GM15510 (cell line): ENCODE measurements around the gene NAA20.

Experiments
- POLR2A ChIP-seq: IDR thresholded peaks from 3 replicates; pipeline ENCODE4 v1.6.1; 2011; ENCODE audit warnings: borderline replicate concordance; ENCODE audit not compliant: insufficient read length; ENCODE audit errors: extremely low read depth

Gene NAA20

DNA sequence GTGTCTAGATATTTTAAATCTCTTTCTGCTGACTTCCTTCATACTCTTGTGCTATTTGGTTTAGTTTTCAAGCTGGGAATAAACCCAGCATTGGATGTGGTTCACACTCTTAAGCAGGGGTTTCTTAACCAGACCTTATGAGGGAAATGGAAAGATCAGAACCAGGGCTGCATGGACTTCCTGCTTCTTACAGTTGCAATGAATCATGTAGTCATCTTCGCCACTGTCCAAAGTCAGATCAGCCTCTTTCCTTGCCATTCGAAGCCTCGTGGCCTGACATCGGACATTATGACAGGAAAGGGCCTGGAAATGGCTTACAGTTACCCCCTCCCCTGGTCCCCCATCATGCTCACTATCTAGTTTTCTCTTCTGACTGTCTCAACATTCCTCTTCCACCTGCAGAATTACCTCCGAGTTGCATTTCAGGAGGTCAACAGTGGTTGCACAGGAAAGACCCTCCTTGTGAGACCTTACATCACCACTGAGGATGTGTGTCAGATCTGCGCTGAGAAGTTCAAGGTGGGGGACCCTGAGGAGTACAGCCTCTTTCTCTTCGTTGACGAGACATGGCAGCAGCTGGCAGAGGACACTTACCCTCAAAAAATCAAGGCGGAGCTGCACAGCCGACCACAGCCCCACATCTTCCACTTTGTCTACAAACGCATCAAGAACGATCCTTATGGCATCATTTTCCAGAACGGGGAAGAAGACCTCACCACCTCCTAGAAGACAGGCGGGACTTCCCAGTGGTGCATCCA is 16.8 kb upstream of the NAA20 start:
- no peak for TF ChIP-seq POLR2A

DNA sequence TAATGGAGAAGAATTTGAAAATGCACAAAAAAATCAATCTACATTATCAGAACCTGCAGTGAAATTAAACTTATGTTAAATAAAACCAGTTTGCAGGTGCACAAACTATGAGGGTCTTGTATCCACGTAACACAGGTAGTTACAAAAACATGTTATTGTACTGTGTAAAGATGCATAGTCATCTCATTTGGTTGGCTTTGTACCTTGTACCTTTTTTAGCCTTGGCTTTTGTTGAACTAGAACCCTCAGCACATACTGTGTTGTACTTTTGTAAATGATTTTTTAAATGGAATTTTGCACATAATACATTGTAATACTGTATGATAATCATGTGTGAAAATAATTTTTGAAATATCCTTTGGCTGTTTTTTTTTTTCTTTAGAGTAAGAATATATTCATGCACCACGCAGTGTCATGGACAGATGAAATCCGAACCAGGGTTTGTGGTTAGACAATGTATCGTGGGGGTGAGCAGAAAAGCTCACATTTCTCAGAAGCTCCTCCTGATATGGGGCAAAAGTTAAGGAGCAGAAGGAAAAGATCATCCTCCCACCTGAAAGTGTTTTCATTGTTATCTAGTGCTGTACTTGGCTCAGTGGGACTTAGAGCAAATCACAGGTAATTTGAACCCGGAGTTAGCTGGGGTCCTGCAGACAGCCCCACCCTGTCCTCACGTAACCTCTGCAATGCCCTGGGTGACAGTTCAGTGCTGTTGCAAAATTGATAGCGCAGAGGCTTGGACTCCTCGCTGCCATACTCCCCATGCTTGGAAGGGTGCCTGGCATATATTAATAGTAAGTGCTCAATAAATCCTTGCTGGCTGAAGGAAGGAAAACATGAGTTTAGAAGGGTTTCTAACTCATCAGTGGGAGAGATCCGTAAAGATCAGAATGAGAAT is 14.8 kb upstream of the NAA20 start:
- TF ChIP-seq POLR2A, result no peak

DNA sequence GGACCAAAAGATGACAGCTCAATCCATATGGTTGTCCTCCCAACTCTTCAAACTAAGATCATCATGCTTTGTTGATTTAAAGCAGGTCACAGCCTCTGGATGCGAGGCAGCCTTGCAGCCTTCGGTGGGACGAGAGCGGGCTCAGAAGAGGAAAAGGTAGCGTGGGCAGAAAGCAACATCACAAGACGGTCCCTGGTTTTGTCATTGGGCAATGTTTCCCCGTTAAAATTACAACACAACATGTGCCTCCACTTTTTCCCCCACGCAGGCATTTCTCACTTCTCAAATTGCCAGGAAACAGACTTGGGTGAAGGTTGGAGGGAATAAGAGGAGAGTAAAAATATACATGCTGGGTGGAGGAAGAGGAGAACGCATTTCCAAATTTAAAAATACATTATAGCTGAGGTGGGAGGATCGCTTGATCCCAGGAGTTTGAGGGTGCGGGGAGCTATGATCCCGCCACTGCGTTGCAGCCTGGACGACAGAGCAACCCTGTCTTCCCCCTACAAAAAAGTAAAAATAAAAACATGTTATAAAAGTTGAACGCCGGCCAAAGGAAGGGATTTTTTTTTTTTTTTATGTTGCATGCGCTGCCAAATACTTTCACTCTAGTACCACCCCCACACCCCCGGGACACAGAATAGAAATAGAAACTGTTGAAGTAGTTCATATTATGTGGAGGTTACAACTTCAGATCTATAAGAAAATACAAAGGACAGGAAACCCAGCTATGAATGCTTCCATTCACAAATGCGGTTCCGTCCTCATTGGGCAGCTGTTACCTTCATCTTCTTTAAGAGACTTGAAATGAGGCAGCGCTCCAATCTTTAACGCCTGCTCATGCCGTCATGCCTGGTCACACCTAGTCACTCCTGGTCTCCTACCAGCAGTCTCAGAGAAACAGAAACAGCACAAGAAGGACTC is 13.9 kb upstream of the NAA20 start:
- TF ChIP-seq POLR2A, result no peak

DNA sequence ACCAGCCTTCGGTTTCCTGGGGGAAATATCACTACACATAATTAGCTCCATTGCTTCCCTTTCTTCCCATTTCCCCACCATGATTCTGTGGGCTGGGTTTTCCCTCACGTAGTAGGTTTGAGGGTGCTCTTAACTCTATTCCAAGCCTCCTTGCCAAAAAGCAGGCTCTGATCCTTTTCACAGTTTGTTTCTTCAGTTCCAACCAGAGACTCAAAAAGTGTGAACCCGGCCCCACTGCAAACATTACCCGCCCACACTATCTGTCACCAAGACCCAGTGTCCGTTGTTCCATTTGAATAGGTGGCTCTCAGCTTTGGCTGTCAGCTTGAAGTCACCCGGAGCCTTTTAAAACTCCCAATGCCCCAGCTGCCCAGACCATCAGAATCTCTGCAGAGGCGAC is 11.8 kb upstream of the NAA20 start:
- no peak for TF ChIP-seq POLR2A

DNA sequence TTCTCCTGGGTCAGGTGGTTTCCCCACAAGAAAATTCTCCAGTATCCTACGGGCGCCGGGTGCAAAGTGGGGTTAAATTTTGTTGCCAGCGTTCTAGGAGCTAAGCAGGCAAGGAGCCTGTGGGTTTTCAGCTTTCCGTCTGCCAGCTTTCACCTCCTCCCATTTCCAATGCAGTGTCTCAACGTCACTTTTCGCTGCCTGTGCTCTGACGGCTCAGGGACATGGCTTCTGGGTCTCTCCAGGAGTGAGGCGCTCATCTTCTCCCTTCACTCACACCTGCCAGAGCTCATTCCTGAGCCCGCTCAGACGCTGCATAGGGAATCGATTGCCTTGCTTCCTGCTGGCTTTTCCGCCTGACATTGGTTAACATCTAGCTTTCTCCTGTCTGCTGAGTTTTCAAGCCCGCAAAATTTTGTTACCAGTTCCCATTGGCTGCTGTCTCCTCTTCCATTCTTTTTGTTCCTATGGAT is 7.3 kb upstream of the NAA20 start:
- no peak for TF ChIP-seq POLR2A

DNA sequence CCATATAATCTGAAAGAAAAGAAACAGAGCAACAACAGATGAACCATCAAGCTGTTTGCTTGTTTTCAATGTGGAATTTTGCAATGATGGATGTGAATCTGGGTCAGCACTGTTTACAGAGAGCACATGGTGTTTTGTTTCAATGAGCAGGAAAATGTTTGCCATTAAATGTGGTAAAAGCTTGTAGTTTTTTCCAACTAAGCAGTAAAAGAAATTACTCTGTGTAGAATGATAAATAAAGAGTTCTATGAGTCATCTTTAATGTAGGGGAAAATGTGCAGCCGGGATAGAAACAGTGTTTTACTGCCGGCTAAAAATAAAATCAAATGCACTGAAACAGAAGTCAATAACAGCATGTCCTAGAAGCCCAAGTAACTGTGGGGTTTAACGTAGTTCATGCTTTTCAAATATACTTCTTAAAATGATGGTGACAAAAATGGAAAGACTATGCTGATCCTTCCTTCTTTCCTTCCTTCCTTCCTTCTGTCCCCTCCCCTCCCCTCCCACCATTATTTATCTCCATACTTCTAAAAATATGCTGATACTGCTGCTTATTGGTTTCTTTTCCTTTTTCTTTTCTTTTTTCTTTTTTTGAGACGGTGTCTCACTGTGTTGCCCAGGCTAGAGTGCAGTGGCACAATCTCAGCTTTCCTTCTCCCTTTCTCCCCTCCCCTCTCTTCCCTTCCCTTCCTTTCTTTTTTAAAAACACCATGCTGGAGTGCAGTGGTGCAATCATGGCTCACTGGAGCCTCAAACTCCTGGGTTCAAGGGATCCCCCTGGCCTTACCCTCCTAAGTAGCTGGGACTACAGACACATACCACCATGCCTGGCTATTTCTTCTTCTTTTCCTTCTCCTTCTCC is 6.3 kb upstream of the NAA20 start:
- no peak for TF ChIP-seq POLR2A

DNA sequence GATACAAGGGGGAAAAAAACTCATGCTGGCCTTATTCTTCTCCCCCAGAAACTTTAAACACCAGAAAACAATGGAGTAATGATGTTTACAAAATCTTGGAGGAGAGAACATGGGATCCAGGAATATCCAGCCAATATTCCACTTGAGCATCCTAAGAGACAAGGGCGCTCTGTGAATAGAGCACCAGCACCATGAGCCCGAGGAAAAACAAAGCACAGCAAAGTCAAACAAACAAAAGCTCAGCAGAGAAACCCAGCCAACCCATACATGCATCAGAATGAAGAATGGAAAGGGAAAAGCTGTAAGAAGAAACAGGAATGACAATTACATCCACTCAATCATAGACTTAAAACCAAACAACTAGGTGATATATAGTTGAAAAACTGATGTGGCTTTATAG is 4.6 kb upstream of the NAA20 start:
- no peak for TF ChIP-seq POLR2A

DNA sequence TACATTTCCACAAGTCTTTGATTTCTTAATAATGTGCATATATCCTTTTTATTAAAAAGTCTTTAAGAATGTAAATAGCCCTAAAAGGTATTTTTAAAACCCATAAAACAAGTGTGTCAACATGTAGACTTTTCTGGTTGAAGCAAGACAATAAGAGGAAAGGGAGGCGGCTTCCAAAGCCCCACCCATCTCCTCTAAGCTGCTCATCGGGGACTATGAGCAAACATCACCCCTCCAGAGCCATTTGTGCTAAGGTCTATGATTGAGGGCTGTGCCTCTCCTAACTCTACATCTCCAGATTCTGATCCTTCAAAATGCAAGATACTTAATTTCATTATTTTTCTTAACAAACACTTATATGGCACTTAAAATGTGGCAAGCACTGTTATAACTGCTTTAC is 2.5 kb upstream of the NAA20 start:
- TF ChIP-seq POLR2A, result no peak

DNA sequence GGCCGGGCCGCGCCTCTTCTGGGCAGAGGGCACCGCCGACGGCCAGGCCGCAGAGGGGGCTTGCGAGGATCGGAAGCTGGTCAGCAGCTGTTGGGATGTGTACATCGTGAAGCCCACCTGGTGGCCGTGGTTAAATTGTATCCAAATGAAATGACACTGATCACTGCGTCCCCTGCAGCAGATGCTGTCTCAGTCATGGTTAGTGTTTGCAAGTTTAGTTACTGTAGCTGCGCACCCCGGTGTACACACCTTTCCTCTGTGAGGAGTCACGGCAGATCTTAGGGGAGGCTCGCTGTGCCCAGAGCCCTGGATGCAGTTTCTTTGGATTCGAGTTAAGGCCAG is 653 bp downstream of the NAA20 start:
- TF ChIP-seq POLR2A, result no peak

DNA sequence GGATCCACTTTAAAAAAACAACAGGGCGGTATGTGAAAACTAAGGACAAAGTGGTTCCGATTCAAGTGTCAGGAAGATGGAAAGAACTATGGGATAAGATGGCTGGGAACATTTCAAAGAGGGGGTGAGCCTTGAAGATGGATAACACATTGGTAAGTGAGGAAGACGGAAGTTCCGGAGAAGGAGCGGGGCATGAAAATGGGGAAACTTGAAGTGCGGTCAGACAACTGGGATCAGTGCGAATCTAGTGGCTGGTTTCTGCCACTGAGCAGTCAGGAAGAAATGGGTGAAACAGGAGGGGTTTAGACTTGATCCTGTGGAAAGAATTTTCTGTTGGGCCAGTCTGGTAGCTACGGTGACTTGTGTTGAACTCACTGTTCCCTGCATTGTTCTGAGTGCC is 1.2 kb downstream of the NAA20 start:
- TF ChIP-seq POLR2A, result no peak

DNA sequence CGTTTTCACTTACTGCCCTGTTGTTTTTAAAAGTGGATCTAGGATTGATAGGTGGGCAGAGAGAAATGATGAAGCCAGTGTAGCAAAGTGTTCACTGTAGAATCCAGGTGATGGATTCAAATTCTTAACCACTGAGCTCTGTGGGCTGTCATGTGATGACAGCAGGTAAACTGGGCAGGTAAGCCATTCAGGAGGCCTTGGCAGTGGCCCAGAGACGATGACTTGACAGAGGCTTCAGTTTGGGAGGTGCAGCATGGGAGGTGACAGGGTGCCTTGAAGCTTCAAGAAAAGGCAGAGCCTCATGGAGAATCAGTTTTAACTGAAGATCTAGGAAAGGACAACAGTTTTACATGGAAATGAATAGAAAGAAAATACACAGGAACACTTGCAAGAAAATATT is 2.0 kb downstream of the NAA20 start:
- TF ChIP-seq POLR2A, result no peak

DNA sequence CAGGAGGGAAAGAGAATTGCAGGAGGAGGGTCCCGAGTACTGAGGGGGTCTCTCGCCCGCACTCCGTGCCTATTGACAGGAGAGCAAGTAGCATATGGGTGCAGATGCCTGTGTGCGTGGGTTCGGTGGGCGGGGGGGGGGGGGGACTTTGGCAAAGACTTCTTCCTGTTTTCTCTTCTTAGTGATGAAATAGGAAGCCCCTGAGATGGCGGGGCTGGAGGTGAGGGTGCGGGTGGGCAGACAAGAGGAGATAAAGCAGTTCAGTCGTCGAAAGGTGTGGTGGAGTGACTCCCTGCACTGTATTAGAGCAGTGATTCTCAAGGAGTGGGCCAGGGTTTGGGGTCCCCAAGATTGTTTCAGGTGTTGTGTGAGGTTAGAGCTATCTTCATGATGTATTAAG is 3.7 kb downstream of the NAA20 start:
- TF ChIP-seq POLR2A, result no peak

DNA sequence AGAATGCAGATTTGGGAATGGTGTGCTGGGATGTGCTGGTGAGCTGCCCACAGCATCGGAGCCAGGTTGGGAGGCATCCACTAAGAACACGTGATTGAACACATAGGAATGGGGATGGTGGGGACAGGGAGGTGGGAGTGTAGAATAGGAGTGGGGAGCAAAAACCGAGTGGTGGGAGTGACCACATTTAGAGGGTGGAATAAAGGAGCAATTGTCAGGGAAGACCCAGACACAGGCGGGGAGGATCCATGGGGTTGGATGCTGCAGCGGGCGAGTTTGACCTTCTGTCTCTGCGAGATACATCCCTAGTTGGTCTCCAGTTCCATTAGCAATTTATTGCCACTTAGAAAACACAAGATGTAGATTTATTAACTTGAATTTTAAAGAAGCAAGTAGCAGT is 4.7 kb downstream of the NAA20 start:
- TF ChIP-seq POLR2A, result no peak

DNA sequence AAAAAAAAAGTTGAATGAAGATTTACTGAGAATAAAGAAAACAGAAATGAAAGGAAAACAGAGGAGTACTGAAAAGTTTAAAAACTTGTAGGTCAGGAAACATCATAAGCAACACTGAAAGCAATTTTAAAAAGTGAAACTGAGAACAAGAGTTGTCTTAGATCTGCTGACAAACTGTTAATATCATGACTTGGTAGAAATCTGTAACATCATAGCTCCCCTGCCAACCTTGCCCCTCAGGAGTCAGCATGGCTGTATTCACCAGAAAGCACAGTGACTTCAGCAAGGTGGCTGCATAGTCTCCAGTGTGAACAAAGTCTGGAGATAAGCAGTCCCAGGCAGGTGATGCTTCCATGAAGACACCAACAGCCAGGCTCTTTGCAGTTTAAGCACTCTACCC is 5.3 kb downstream of the NAA20 start:
- TF ChIP-seq POLR2A, result no peak
